HS-27A (cell line): ENCODE results near the gene SFMBT2.

ENCODE experiments used
- DNase-seq: peaks from one replicate; pipeline ENCODE4 v3.0.0-alpha.2; 2012; ENCODE audit warnings: low read depth, missing footprints

The SFMBT2 gene

GRCh38 chr10:7298495-7298894, 112.3 kb downstream of the SFMBT2 start:
- DNase-seq, result no peak

- DNase-seq, result no peak
Observed at GRCh38 chr10:7297094-7297493, 113.7 kb downstream of the SFMBT2 start.

GRCh38 chr10:7296648-7297047, 114.2 kb downstream of the SFMBT2 start:
- DNase-seq, result no peak

- no peak for DNase-seq
Observed at GRCh38 chr10:7296076-7296475, 114.8 kb downstream of the SFMBT2 start.

GRCh38 chr10:7293378-7293920, 117.4 kb downstream of the SFMBT2 start:
- DNase-seq, result no peak

GRCh38 chr10:7291487-7292270, 119.2 kb downstream of the SFMBT2 start:
- DNase-seq, result no peak

GRCh38 chr10:7288060-7288690, 122.7 kb downstream of the SFMBT2 start:
- no peak for DNase-seq

GRCh38 chr10:7287377-7287776, 123.5 kb downstream of the SFMBT2 start:
- no peak for DNase-seq

GRCh38 chr10:7285522-7286322, 125.1 kb downstream of the SFMBT2 start:
- DNase-seq, result no peak

- no peak for DNase-seq
Observed at GRCh38 chr10:7283246-7283645, 127.6 kb downstream of the SFMBT2 start.

GRCh38 chr10:7282457-7282856, 128.4 kb downstream of the SFMBT2 start:
- no peak for DNase-seq

- DNase-seq, result no peak
Observed at GRCh38 chr10:7281429-7281828, 129.4 kb downstream of the SFMBT2 start.

- no peak for DNase-seq
Observed at GRCh38 chr10:7279303-7279702, 131.5 kb downstream of the SFMBT2 start.

- no peak for DNase-seq
Observed at GRCh38 chr10:7277867-7278266, 133.0 kb downstream of the SFMBT2 start.

GRCh38 chr10:7277432-7277831, 133.4 kb downstream of the SFMBT2 start:
- DNase-seq, result no peak

- DNase-seq, result no peak
Observed at GRCh38 chr10:7275761-7276440, 134.9 kb downstream of the SFMBT2 start.

- no peak for DNase-seq
Observed at GRCh38 chr10:7274293-7274692, 136.5 kb downstream of the SFMBT2 start.

- no peak for DNase-seq
Observed at GRCh38 chr10:7272008-7272407, 138.8 kb downstream of the SFMBT2 start.

GRCh38 chr10:7269988-7270387, 140.8 kb downstream of the SFMBT2 start:
- no peak for DNase-seq

GRCh38 chr10:7267142-7267541, 143.7 kb downstream of the SFMBT2 start:
- DNase-seq, result no peak

GRCh38 chr10:7265396-7266123, 145.3 kb downstream of the SFMBT2 start:
- no peak for DNase-seq
